ENCODE results near the gene DNAI4. TPM values are rescaled to one million over a fixed set of nuclear protein-coding genes. Genes with fewer than 3 reads are reported as not detected.

The DNAI4 gene
- polyA plus RNA-seq, 3 donors: 0.09 TPM; not detected in 2

GRCh38 chr1:66773227-66773626 lies 151.4 kb downstream of the DNAI4 start:
- H3K79me2 ChIP-seq (ENCODE audit: insufficient read depth, low read length): no peaks in the 10 kb centered on the region
- H3K27me3 ChIP-seq (ENCODE audit: control insufficient read depth in 2 of 2, insufficient read depth in 2 of 2, low read length in 2 of 2): no peaks in the 10 kb centered on the region
- WGBS (ENCODE audit: insufficient coverage): 100% methylated on average over 2 of the region's 2 CpGs
- no peak overlapping the region for H3K9ac ChIP-seq (ENCODE audit: insufficient read depth, low read length, poor library complexity, severe bottlenecking)
- no peaks in the 10 kb centered on the region for H3K9me3 ChIP-seq (replicated peaks in 1 of 2; ENCODE audit: control insufficient read depth in 1 of 2, insufficient read depth in 1 of 2, low read length in 2 of 2)
- no peaks in the 10 kb centered on the region for H3K36me3 ChIP-seq (replicated peaks in 1 of 2; ENCODE audit: control insufficient read depth in 1 of 2, insufficient read depth in 2 of 2, low read length in 2 of 2)
- Mint-ChIP-seq H3K27ac (no peak overlapping the region), H3K4me1 (no peaks in the 10 kb centered on the region), H3K9me3 (peaks cover 0 to 5% (median 0%) of the 10 kb centered on the region in 7 donors), H3K36me3 (peaks cover 3 to 14% of the 10 kb centered on the region in 2 donors), H3K4me3 (no peak overlapping the region), H3K27me3 (ENCODE audit: low read depth in 3 of 3) (no peaks in the 10 kb centered on the region)
- no peak overlapping the region for H2AFZ ChIP-seq (ENCODE audit: insufficient read depth, low read depth, low read length, poor library complexity, severe bottlenecking)
- DNase-seq: no peak
- intact Hi-C loops (cut with micrococcal nuclease): no loop called here
- H3K4me1 ChIP-seq (ENCODE audit: control insufficient read depth in 1 of 2, insufficient read depth in 2 of 2, low read length in 2 of 2): no peaks in the 10 kb centered on the region
- TF ChIP-seq CTCF (IDR thresholded peaks at IDR 0.05): no peak
- no peaks in the 10 kb centered on the region for H4K20me1 ChIP-seq (ENCODE audit: insufficient read depth, low read length)
- H3K4me3 ChIP-seq (replicated peaks in 1 of 3; ENCODE audit: low read depth in 2 of 3, low read length in 3 of 3): no peak overlapping the region
- no peak overlapping the region for H3K4me2 ChIP-seq (replicated peaks; ENCODE audit: extremely low read depth, low read length, poor library complexity, severe bottlenecking)
- H3K27ac ChIP-seq (ENCODE audit: low read depth in 1 of 2, low read length in 2 of 2): no peak overlapping the region

- H2AFZ ChIP-seq (ENCODE audit: insufficient read depth, low read depth, low read length, poor library complexity, severe bottlenecking): no peak overlapping the region
- H3K36me3 ChIP-seq (replicated peaks in 1 of 2; ENCODE audit: control insufficient read depth in 1 of 2, insufficient read depth in 2 of 2, low read length in 2 of 2): no peaks in the 10 kb centered on the region
- peaks cover 3 to 14% of the 10 kb centered on the region in 2 donors for H3K36me3 Mint-ChIP-seq
- H3K4me3 Mint-ChIP-seq: no peak overlapping the region
- no peak overlapping the region for H3K4me2 ChIP-seq (replicated peaks; ENCODE audit: extremely low read depth, low read length, poor library complexity, severe bottlenecking)
- DNase-seq: no peak
- WGBS (ENCODE audit: insufficient coverage): 100% methylated on average over 4 of the region's 4 CpGs
- no peaks in the 10 kb centered on the region for H3K4me1 ChIP-seq (ENCODE audit: control insufficient read depth in 1 of 2, insufficient read depth in 2 of 2, low read length in 2 of 2)
- H3K27ac Mint-ChIP-seq: no peak overlapping the region
- TF ChIP-seq CTCF (IDR thresholded peaks at IDR 0.05): no peak
- no peaks in the 10 kb centered on the region for H4K20me1 ChIP-seq (ENCODE audit: insufficient read depth, low read length)
- no peaks in the 10 kb centered on the region for H3K4me1 Mint-ChIP-seq
- no peaks in the 10 kb centered on the region for H3K27me3 Mint-ChIP-seq (ENCODE audit: low read depth in 3 of 3)
- H3K9me3 ChIP-seq (replicated peaks in 1 of 2; ENCODE audit: control insufficient read depth in 1 of 2, insufficient read depth in 1 of 2, low read length in 2 of 2): no peaks in the 10 kb centered on the region
- intact Hi-C loops (cut with micrococcal nuclease): no loop called here
- H3K9ac ChIP-seq (ENCODE audit: insufficient read depth, low read length, poor library complexity, severe bottlenecking): no peak overlapping the region
- no peaks in the 10 kb centered on the region for H3K27me3 ChIP-seq (ENCODE audit: control insufficient read depth in 2 of 2, insufficient read depth in 2 of 2, low read length in 2 of 2)
- H3K9me3 Mint-ChIP-seq: peaks cover 0 to 4% (median 0%) of the 10 kb centered on the region in 7 donors
- no peak overlapping the region for H3K4me3 ChIP-seq (replicated peaks in 1 of 3; ENCODE audit: low read depth in 2 of 3, low read length in 3 of 3)
- no peak overlapping the region for H3K27ac ChIP-seq (ENCODE audit: low read depth in 1 of 2, low read length in 2 of 2)
- no peaks in the 10 kb centered on the region for H3K79me2 ChIP-seq (ENCODE audit: insufficient read depth, low read length)
Measured at GRCh38 chr1:66770694-66771093, 154.0 kb downstream of the DNAI4 start.
